Activated CD4-positive, alpha-beta T cell treated with anti-CD3 and anti-CD28 coated beads, Interleukin-2, amount 50 U/mL, for 24 hours (primary cell): ENCODE results near the gene ARHGEF3.
"Not testable (repeated sequence)": the region's sequence is repeated elsewhere in the genome, so short reads cannot be mapped to it uniquely, and the experiment has no call there.

ENCODE experiments used
- DNase-seq, 2 donors: peaks; one replicate each; pipeline ENCODE4 v3.0.0-alpha.2; 2020; ENCODE audit warnings: low read depth in 1 of 2, low spot score in 1 of 2

ARHGEF3 gene

DNA sequence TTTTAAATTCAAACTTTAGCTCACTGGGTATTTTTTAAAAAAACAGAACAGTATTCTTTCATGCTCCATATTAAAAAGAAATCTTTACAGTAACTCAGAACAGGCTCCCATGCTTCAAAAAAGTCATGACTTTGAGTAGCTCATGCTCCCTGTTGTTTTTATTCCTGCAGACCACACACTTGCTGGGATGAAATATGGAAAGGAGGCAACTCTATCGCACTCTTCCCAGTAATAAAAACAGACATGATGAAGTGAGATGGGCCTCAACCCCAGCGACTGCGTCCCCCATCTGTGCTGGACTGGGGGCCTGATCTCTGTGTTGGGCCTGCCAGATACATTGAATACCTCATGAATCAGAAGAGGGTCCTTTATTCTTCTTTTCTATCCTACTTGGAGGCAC is 58.9 kb downstream of the ARHGEF3 start:
- DNase-seq: no peak

DNA sequence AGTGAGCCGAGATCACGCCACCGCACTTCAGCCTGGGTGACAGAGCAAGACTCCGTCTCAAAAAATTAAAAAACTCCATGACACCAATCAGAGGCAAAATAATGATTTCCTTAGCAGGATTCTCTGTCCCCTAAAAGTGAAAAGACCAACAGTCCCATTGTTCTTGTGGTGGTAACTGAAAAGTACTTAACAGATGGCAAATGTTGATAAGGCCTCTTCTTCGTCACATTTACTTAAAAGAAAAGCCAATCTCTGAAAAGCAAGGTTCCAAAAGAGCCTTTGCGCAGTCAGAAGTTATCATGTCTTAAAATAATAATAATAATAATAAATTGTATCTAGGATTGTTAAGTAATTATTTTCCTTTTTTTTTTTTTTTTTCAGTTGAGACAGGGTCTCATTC is 62.7 kb downstream of the ARHGEF3 start:
- no peak for DNase-seq

DNA sequence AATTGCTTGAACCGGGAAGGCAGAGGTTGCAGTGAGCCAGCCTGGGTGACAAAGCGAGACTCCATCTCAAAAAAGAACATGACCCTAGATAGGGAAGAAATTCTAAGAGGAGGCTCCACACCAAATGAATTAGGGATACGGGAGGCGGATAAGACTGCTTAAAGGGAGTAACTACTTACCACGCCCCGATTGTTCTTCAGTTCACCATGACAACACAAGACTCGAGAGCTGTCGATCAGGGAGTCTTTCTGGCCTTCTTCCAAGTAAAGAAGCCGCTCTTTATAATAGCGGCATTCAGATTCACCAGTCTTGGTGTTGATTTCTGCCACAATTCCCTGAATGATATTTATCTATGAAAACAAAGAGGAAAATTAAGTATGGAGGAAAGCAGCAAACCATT is 64.7 kb downstream of the ARHGEF3 start:
- DNase-seq: no peak

DNA sequence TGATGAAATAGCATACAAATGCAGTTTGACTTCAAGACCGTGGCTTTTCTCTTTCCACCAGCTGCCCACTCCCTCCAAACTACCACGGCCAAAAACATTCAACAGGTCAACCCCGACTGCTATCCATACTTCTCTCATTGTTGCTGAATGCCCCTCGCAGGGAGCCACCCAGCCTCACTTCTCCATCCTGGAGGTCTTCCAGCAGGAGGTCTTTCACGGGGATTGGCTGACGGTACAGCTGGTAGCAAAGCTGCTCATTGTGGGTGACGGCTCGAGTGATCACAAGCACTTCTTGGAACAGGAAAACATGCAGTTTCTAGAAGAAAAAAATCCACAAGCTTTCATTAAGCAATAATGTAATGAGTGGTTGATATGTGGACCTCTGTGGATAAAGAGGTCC is 69.6 kb downstream of the ARHGEF3 start:
- no peak for DNase-seq

DNA sequence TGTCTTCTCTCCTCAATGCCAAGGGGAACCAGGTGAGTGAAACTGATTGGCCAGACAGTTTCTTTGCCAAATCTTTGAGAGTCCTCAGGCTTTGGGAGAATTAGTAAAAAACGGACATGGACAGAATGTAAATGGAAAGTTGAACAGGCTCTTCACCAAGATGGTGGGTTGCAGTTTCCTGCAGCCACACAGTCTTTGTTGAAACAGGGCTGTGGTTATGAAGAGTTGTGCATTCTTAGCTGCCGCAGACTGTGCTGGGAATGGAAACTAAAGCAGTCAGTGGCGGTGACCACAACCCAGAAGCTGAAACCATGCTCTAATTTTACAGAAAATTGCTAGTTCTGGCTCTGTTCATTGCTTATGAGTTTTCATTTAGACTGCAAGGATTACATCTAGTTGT is 76.6 kb downstream of the ARHGEF3 start:
- DNase-seq: peak in 1 of 2 donors; percentile 41

DNA sequence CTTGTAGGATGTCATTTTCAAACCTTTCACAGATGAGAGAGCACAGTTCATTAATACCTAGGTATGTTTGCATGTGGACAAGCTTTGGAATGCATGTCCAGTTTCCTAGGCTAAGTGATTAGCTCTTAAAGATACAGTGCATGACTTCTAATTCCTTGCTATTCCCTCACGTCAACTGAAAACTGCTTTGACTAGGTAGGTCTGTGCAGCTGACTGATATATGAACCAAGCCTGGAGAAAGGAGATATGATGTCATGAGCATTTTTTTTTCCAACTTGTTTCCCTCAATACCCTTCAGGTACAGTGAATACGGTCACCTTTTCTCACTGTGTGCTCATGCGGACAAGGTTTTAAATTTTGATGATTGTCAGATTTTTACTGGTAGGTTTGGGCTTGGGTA is 77.1 kb downstream of the ARHGEF3 start:
- DNase-seq: no peak

DNA sequence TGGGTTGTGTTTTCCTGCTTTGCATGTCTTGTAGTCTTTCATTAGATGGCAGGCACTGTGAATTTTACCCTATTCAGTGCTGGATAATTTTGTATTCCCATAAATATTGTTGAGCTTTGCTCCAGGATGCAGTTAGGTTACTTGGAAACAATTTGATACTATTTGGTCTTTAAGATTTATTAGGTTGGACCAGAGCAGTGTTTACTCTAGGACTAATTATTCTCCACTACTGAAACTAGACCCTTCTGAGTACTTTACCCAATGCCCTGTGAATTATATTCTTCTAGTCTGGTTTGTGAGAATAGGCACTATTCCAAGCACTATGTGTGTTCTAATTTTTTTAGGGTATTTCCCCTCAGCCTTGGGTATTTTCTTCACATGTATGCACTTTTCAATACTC is 80.9 kb downstream of the ARHGEF3 start:
- no peak for DNase-seq

DNA sequence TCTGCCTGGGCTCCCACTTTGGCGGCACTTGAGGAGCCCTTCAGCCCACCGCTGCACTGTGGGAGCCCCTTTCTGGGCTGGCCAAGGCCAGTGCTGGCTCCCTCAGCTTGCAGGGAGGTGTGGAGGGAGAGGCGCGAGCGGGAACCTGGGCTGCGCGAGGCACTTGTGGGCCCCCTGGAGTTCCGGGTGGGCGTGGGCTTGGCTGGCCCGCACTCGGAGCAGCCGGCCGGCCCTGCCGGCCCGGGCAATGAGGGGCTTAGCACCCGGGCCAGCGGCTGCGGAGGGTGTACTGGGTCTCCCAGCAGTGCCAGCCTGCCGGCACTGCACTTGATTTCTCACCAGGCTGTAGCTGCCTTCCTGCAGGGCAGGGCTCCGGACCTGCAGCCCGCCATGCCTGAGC is 82.9 kb downstream of the ARHGEF3 start:
- not testable (repeated sequence) for DNase-seq

DNA sequence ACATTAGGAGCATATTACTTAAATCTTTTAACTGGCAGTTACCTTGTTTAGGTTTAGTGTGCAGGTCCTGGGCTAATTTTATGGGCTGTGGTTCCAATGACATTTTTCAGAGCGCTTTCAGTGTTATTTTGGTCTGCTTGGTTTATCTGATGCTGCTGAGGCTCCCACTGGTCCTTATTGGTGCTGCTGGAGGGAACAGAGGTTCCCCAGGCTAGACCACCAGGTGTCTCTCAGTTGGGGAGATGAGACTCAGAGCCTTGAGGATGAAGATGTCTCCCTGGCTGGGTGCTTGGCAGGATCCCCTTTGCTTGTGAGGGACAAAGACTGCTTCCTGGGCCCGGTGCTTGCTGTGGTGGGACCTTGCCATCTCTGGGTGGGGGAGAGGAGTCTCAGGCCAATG is 90.4 kb downstream of the ARHGEF3 start:
- no peak for DNase-seq

DNA sequence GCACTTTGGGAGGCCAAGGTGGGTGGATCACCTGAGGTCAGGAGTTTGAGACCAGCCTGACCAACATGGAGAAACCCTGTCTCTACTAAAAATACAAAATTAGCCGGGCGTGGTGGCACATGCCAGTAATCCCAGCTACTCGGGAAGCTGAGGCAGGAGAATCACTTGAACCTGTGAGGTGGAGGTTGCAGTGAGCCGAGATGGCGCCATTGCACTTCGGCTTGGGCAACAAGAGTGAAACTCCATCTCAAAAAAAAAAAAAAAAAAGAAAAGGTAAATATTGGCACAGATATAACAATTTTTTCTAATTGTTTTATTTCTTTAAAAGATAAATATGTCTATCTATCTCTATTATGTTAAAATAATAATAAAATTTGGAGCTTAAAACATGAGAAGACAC is 94.3 kb downstream of the ARHGEF3 start:
- DNase-seq: not testable (repeated sequence)

DNA sequence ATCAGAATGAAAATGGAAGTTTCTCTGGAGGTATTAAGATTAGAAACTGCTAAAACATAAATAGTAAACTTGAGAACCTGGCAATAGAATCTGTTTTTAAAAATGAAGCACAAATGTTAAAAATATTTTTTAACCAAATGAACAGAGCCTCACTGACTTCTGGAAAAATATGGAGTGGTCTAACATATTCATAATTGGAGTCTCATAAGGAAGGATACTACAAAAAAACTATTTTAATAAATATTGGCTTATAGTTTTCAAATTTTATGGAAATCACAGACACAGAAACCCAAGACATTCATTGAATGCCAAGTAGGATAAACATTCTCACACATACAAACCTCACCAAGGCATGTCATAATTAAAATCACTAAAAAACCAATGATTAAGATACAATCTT is 95.1 kb downstream of the ARHGEF3 start:
- DNase-seq: no peak

DNA sequence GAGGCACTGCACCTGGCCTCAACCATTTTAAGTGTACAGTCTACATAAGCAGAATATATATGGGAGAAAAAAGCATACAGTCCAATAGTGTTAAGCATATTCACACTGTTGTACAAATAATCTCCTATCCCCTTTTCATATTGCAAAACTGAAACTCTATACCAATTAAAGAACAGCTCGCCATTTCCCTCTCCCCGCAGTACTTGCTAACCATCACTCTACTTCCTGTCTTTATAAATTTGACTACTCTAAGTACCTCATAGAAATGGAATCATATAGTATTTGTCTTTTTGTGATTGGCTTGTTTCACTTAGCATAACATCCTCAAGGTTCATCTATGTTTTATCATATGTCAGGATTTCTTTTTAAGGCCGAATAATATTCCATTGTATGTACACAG is 97.0 kb downstream of the ARHGEF3 start:
- no peak for DNase-seq

DNA sequence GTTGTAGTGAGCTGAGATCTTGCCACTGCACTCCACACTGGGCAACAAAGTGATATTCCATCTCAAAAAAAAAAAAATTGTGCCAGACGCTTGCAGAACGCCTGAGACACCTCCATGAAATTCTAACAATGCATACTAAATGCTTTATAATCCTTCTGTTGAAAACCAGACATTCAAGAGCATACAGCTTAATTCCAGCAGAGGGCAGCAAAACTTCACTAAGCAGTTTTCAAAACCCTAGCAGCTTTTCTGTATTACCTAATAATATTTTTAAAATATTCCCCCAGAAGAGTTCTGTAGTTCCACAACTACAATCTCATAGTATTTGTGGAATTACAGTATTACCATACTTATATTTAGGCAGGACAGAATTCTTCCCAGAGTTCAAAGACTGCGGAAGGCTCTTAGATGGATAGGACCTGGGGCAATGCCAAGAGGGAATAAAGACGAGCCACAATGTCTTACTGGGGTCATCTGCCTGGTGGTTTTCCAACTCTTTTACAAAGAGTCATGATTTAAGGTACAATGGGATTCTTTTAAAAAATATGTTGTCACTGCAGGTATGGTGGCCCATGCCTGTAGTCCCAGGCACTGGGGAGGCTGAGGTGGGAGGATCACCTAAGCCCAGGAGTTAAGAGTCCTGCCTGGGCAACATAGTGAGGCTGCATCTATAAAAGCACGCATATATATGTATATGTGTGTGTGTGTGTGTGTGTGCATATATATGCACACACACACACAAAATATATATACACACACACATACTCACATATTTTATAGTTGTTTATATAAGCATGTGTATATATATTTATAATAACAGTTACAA is 99.0 kb downstream of the ARHGEF3 start:
- peak in 1 of 2 donors; percentile 55 for DNase-seq

DNA sequence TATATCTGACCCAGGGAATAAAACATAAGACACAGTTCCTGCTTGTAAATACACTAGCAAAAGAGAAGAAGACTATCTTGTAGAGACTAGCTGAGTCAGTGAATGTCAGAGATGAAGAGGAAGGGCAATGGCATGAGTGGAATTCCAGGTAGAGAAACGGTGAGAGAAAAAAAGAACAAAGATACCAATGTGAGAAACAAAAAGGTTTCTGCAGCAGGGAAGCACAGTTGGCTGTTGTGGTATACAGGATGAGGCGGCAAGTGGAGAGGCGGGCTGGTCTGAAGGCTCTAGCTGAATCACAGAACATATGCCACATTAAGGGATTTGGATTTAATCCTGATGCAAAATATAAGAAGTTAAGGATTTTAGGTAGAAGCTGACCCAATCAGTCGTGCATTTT is 101.6 kb downstream of the ARHGEF3 start:
- no peak for DNase-seq

DNA sequence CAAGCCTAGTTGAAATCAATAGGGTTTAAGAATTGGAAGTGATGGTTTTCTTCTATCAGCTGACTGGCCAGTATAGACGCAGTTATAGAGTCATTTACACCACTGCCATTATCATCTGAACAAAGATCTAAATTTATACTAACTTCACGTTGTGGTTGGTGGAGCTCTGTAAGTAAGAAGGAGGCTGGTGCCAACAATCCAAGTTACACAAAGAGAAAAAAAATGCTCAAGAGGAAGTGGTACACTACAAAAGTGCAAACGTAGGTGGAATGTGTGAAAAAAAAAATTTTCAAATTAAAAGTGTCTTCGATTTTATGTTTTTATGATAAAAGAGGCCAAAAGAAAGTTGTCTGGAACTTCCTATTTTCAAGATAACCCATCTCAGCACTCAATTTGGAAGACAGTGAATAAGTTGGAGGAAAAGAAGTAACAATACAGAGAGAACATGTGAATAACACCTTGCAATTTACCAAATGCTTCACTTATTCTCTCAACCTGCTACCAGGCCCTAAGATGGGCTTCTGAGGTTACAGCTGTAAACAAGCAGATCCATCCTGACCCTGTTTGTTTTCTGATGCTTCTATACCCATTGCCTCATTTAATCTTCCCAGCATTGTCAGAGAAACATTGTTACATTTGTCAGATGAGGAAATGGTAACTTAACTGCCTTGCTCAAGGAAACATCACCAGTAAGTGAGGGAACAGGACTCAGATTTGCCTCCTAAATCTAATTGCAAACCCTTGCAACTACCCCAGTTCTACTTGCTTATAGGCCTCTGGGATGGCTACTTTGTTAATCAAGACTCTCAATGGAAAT is 106.7 kb downstream of the ARHGEF3 start:
- DNase-seq: no peak

DNA sequence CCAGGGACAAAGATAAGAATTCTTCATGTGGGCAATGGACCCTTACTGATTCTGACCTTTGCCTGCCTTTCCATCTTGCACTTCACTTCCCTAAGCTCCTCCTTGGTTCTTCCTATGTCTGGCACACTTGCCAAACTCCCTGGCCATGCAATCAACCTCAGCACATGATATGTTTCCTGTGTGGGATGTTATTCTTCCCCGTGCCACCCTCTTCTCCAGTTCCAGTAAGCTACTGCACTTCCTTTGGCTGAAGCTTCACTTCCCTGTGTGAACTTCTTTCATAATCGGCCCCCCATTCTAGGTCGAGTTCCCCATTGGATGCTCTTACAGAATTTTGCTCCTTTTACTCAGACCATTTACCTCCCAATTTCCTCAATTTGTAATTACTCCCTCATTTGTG is 108.0 kb downstream of the ARHGEF3 start:
- no peak for DNase-seq

DNA sequence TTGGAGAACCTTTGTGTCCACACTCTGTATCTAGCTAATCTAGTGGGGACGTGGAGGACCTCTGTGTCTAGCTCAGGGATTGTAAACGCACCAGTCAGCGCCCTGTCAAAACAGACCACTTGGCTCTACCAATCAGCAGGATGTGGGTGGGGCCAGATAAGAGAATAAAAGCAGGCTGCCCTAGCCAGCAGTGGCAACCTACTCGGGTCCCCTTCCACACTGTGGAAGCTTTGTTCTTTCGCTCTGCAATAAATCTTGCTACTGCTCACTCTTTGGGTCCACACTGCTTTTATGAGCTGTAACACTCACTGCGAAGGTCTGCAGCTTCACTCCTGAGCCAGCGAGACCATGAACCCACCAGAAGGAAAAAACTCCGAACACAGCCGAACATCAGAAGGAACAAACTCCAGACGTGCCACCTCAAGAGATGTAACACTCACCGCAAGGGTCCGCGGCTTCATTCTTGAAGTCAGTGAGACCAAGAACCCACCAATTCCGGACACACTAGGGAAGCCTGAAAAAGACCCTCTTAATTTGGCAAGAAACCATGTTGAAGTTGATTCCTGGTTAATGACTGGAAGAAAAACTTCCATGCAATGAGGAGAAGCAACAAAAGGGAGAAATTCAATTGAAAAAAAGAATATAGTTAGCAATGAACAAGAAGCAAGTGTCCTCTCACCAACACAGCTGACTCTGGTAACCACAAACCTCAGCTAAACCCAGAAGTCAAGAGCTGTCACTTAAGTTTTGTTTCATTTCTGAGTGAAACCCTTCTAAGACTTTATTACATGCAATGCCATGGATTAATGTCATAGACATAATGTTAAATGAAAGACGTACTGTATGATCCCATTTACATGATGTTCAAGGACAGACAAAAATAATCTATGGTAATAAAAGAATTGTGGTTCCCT is 109.0 kb downstream of the ARHGEF3 start:
- not testable (repeated sequence) for DNase-seq

DNA sequence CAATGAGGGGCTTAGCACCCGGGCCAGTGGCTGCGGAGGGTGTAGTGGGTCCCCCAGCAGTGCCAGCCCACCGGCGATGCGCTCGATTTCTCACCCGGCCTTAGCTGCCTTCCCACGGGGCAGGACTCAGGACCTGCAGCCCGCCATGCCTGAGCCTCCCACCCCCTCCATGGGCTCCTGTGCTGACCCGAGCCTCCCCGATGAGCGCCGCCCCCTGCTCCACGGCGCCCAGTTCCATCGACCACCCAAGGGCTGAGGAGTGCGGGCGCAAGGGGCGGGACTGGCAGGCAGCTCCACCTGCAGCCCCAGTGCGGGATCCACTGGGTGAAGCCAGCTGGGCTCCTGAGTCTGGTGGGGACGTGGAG is 109.8 kb downstream of the ARHGEF3 start:
- not testable (repeated sequence) for DNase-seq

DNA sequence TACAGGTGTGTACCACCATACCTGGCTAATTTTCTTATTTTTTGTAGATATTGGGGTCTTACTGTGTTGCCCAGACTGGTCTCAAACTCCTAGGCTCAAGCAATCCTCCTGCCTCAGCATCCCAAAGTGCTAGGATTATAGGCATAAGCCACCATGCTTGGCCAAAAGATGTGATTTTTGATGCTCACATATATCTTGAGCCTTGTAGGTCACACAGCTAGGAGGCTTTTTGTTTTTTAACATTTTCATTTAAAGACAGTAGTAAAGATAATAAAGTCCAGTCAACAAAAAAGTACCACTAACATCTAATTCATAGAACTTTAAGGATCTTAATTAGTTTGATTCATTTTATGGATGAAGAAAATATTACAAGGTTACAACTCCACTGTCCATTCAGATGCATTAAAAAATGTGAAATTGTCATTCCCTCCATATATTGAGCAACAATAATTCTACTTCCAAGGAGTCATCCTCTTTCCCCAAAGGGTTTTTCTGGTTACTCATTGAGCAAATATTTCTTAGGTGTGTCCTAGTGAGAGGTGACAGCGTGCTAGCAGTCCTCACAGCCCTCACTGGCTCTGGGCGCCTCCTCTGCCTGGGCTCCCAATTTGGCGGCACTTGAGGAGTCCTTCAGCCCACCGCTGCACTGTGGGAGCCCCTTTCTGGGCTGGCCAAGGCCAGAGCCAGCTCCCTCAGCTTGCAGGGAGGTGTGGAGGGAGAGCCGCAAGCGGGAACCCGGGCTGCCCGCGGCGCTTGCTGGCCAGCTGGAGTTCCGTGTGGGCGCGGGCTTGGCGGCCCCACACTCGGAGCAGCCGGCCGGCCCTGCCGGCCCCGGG is 110.4 kb downstream of the ARHGEF3 start:
- no peak for DNase-seq

DNA sequence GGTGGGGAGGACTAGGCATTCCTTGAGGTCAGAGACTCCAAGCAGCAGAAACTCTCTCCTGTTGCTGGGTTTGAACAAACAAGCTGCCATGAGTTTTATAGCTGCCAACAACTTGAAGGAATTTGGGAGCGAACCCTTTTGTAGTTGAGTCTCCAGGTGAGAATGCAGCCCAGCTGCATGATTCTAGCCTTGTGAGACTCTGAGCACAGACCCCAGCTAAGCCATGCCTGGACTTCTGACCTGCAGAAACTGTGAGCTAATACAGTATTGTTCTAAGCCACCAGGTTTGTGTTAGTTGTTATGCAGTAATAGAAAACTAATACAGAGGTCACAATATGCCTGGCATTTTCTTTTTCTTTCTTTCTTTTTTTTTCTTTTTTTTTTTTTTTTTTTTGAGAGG is 112.4 kb downstream of the ARHGEF3 start:
- DNase-seq: no peak

DNA sequence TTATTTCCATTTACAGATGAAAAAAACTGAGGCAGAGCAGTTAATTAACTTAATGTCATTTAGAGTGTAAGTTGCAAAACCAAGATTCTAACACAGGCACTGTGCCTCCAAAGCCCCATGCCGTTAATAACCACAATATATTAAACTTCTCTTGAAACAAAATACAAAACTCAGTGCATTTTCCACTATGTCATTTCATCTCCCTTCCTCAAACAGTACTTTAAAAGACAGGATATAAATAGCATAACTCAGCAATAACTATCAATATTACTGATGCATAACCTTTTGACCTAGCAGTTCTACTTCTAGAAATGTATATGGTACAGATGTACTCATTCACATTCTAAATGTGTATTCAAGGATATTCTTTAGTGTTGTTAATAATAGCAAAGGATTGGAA is 113.6 kb downstream of the ARHGEF3 start:
- no peak for DNase-seq
